ENCODE results near the gene SFN. TPM values are rescaled to one million over a fixed set of nuclear protein-coding genes. Genes with fewer than 3 reads are reported as not detected.

Gene SFN
- total and polyA plus RNA-seq, 2 of the 13 experiments (the other 11 are each of a cell fraction or from before 2014, with no cell fraction given): 4.3 to 5.6 TPM

DNA sequence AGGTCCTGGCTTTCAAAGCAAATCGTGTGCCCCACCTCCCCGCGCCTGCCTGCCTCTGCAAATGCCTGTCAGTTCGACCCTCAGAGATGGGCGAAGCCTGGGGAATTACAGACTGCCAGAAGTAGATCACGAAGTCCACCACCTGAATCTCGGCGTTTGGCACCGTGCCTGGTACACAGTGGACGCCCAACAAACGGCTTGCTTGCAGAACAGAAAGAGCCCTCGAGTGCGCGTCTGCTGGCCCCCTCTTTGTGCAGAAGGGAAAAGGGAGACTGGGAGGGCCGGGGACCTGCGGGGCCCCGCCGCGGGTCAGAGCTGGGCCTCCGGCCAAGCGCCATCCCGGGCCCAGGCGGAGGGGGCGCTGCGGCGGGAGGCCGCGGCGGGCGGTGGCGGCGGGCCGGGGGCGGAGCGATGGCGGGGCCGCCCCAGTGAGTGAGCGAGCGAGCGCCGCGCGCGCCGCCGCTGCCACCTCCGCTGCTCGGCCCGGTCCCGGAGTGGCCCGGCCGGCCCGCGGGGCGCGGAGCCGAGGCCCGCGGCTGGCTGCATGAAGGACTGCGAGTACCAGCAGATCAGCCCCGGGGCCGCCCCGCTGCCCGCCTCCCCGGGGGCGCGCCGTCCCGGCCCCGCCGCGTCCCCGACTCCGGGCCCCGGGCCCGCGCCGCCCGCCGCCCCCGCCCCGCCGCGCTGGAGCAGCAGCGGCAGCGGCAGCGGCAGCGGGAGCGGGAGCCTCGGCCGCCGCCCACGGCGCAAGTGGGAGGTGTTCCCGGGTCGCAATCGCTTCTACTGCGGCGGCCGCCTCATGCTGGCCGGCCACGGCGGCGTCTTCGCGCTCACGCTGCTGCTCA lies 36.5 kb upstream of the SFN start, which contains the start of gene ZDHHC18 (continued):
- no peak for TF ChIP-seq SCMH1 (CRISPR knock-in tag; IDR thresholded peaks at IDR 0.05; ENCODE audit: borderline replicate concordance)
- 0 out of 2 replicates have a peak, but pooled peaks have one; percentile 29 for TF ChIP-seq KLF6 (CRISPR knock-in tag; IDR thresholded peaks at IDR 0.05)
- TF ChIP-seq ELF4 (CRISPR knock-in tag; IDR thresholded peaks at IDR 0.05; ENCODE audit: borderline replicate concordance): no peak
- TF ChIP-seq ZNF343 (CRISPR knock-in tag; IDR thresholded peaks at IDR 0.05): no peak
- TF ChIP-seq REST (IDR thresholded peaks at IDR 0.05; ENCODE audit: borderline replicate concordance in 1 of 2, low read depth in 1 of 2, low read length in 2 of 2): no peak
- TF ChIP-seq ZNF143 (CRISPR knock-in tag; IDR thresholded peaks at IDR 0.05): no peak
- no peak for TF ChIP-seq FUBP1 (CRISPR knock-in tag; IDR thresholded peaks at IDR 0.05; ENCODE audit: borderline replicate concordance)
- TF ChIP-seq RFX3 (CRISPR knock-in tag; IDR thresholded peaks at IDR 0.05): no peak
- TF ChIP-seq ZFP36L1 (CRISPR knock-in tag; IDR thresholded peaks at IDR 0.05): no peak
- no peak for TF ChIP-seq TCF7 (IDR thresholded peaks at IDR 0.05; ENCODE audit: low read depth)
- no peak for TF ChIP-seq TSC22D2 (CRISPR knock-in tag; IDR thresholded peaks at IDR 0.05; ENCODE audit: borderline replicate concordance)
- no peak for TF ChIP-seq DRAP1 (CRISPR knock-in tag; IDR thresholded peaks at IDR 0.05)
- TF ChIP-seq MTF1 (CRISPR knock-in tag; IDR thresholded peaks at IDR 0.05): no peak
- TF ChIP-seq ZEB1 (IDR thresholded peaks at IDR 0.05; ENCODE audit: insufficient replicate concordance, low read depth): no peak
- TF ChIP-seq POLR2G (IDR thresholded peaks at IDR 0.05; ENCODE audit: low read depth, low read length): peak; percentile 40; the same call in 1 of the 2 replicates
- TF ChIP-seq ZNF597 (CRISPR knock-in tag; IDR thresholded peaks at IDR 0.05): no peak
- TF ChIP-seq, protein P1, sequence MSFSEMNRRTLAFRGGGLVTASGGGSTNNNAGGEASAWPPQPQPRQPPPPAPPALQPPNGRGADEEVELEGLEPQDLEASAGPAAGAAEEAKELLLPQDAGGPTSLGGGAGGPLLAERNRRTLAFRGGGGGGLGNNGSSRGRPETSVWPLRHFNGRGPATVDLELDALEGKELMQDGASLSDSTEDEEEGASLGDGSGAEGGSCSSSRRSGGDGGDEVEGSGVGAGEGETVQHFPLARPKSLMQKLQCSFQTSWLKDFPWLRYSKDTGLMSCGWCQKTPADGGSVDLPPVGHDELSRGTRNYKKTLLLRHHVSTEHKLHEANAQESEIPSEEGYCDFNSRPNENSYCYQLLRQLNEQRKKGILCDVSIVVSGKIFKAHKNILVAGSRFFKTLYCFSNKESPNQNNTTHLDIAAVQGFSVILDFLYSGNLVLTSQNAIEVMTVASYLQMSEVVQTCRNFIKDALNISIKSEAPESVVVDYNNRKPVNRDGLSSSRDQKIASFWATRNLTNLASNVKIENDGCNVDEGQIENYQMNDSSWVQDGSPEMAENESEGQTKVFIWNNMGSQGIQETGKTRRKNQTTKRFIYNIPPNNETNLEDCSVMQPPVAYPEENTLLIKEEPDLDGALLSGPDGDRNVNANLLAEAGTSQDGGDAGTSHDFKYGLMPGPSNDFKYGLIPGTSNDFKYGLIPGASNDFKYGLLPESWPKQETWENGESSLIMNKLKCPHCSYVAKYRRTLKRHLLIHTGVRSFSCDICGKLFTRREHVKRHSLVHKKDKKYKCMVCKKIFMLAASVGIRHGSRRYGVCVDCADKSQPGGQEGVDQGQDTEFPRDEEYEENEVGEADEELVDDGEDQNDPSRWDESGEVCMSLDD (CRISPR knock-in tag; IDR thresholded peaks at IDR 0.05; ENCODE audit: borderline replicate concordance): no peak

All from HepG2 (cell line).